ENCODE data around the gene EFNA3. TPM values are rescaled to one million over a fixed set of nuclear protein-coding genes. Genes with fewer than 3 reads are reported as not detected.

The EFNA3 gene
- total and polyA plus RNA-seq, 9 of the 15 experiments (the other 6 are each of a cell fraction or from before 2014, with no cell fraction given), result 0.59 to 7.9 (median 4.7) TPM

GRCh38 chr1:155127105-155127966 is 48.7 kb downstream of the EFNA3 start, which contains the start of gene EFNA1 (continued):
- TF ChIP-seq ZBTB7A (IDR thresholded peaks at IDR 0.05; ENCODE audit: borderline replicate concordance, control insufficient read depth, low read depth, low read length), result peak; percentile 81; the same call in 1 of the 2 replicates
- TF ChIP-seq BHLHE40 (IDR thresholded peaks at IDR 0.05; ENCODE audit: low read length), result peak; percentile 37; the same call in 1 of the 2 replicates
- TF ChIP-seq, protein P1, sequence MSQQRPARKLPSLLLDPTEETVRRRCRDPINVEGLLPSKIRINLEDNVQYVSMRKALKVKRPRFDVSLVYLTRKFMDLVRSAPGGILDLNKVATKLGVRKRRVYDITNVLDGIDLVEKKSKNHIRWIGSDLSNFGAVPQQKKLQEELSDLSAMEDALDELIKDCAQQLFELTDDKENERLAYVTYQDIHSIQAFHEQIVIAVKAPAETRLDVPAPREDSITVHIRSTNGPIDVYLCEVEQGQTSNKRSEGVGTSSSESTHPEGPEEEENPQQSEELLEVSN (IDR thresholded peaks at IDR 0.05; ENCODE audit: borderline replicate concordance in 1 of 2, extremely low read depth in 1 of 2, insufficient read depth in 1 of 2, insufficient read length in 1 of 2, low read depth in 1 of 2, low read length in 1 of 2, poor library complexity in 1 of 2, severe bottlenecking in 1 of 2), result peak; percentile 42 to 49
- no peak for TF ChIP-seq STAT5B (CRISPR knock-in tag; IDR thresholded peaks at IDR 0.05)
- TF ChIP-seq PHF8 (IDR thresholded peaks at IDR 0.05; ENCODE audit: borderline replicate concordance, low read length), result 0 out of 2 replicates have a peak, but pooled peaks have one; percentile 15
- TF ChIP-seq RB1 (IDR thresholded peaks at IDR 0.05; ENCODE audit: low read depth), result peak; percentile 13; the same call in 1 of the 2 replicates
- TF ChIP-seq L3MBTL2 (IDR thresholded peaks at IDR 0.05), result peak; percentile 55
- TF ChIP-seq ARID4B (CRISPR knock-in tag; IDR thresholded peaks at IDR 0.05), result no peak
- peak; percentile 53 for TF ChIP-seq CXXC5 (CRISPR knock-in tag; IDR thresholded peaks at IDR 0.05)
- TF ChIP-seq, protein P2, sequence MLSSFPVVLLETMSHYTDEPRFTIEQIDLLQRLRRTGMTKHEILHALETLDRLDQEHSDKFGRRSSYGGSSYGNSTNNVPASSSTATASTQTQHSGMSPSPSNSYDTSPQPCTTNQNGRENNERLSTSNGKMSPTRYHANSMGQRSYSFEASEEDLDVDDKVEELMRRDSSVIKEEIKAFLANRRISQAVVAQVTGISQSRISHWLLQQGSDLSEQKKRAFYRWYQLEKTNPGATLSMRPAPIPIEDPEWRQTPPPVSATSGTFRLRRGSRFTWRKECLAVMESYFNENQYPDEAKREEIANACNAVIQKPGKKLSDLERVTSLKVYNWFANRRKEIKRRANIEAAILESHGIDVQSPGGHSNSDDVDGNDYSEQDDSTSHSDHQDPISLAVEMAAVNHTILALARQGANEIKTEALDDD (IDR thresholded peaks at IDR 0.05), result no peak
- peak; percentile 51 for TF ChIP-seq RBFOX2 (IDR thresholded peaks at IDR 0.05; ENCODE audit: low read depth, low read length)
- no peak for TF ChIP-seq ZNF224 (CRISPR knock-in tag; IDR thresholded peaks at IDR 0.05)
- TF ChIP-seq HMGN3 (IDR thresholded peaks at IDR 0.05; ENCODE audit: borderline replicate concordance, extremely low read depth, insufficient read length, low read depth, low read length), result peak; percentile 35
- TF ChIP-seq ATF1 (CRISPR knock-in tag; IDR thresholded peaks at IDR 0.05), result no peak
- peak; percentile 30; the same call in 1 of the 2 replicates for TF ChIP-seq ATF1 (tag; IDR thresholded peaks at IDR 0.05)
- TF ChIP-seq POLR2AphosphoS2 (IDR thresholded peaks at IDR 0.05; ENCODE audit: low read length), result no peak
- TF ChIP-seq KDM5B (IDR thresholded peaks at IDR 0.05; ENCODE audit: insufficient replicate concordance, low read depth, low read length), result peak; percentile 38
- TF ChIP-seq ZNF395 (CRISPR knock-in tag; IDR thresholded peaks at IDR 0.05), result no peak
